OCI-LY1 (cell line): ENCODE data around the gene CXCL14.

ENCODE experiments used
- H2AFZ ChIP-seq: fragments of 200-600 bp; sonication (generic), shearing (Covaris generic); 2 replicates; pipeline ENCODE4 v1.6.0; 2014; ENCODE audit warnings: antibody characterized with exemption, mild to moderate bottlenecking, low read length
- H3F3A ChIP-seq: fragments of 200-600 bp; sonication (generic), shearing (Covaris generic); 2 replicates; pipeline ENCODE4 v1.6.0; 2014; ENCODE audit warnings: mild to moderate bottlenecking, antibody characterized with exemption, low read length, moderate library complexity; ENCODE audit not compliant: insufficient read depth
- H3K27ac ChIP-seq: fragments of 200-600 bp; sonication (generic); 2 replicates; pipeline ENCODE4 v1.5.1; 2014; ENCODE audit warnings: low read length, mixed run types, mild to moderate bottlenecking, low read depth; ENCODE audit not compliant: poor library complexity, severe bottlenecking
- H3K27me3 ChIP-seq: fragments of 200-600 bp; sonication (generic); 2 replicates; pipeline ENCODE4 v1.6.0; 2014; ENCODE audit warnings: antibody characterized with exemption, mild to moderate bottlenecking, low read length, moderate library complexity; ENCODE audit not compliant: insufficient read depth
- H3K36me3 ChIP-seq: fragments of 200-600 bp; sonication (generic); 2 replicates; pipeline ENCODE4 v1.6.1; 2014; ENCODE audit warnings: mild to moderate bottlenecking, antibody characterized with exemption, low read length, moderate library complexity, mixed read lengths; ENCODE audit not compliant: insufficient read depth
- H3K4me1 ChIP-seq: fragments of 200-600 bp; sonication (generic); 2 replicates; pipeline ENCODE4 v1.5.1; 2014; ENCODE audit warnings: mild to moderate bottlenecking, low read length, moderate library complexity; ENCODE audit not compliant: insufficient read depth, severe bottlenecking
- H3K4me2 ChIP-seq: fragments of 200-600 bp; sonication (generic), shearing (Covaris generic); 2 replicates; pipeline ENCODE4 v1.6.1; 2014; ENCODE audit warnings: low read length
- H3K4me3 ChIP-seq: fragments of 200-600 bp; sonication (generic); 2 replicates; pipeline ENCODE4 v1.5.1; 2014; ENCODE audit warnings: low read length, low read depth, mild to moderate bottlenecking, mixed read lengths; ENCODE audit not compliant: poor library complexity, severe bottlenecking
- H3K79me2 ChIP-seq: fragments of 200-600 bp; shearing (Covaris generic); 2 replicates; pipeline ENCODE4 v1.6.1; 2016; ENCODE audit warnings: mixed run types, low read length, mixed read lengths; ENCODE audit not compliant: insufficient read depth
- H3K9ac ChIP-seq: fragments of 200-600 bp; sonication (generic), shearing (Covaris generic); 2 replicates; pipeline ENCODE4 v1.6.1; 2014; ENCODE audit warnings: mild to moderate bottlenecking, low read length, mixed read lengths
- H3K9me2 ChIP-seq: fragments of 200-600 bp; sonication (generic), shearing (Covaris generic); 2 replicates; pipeline ENCODE4 v1.6.1; 2014; ENCODE audit warnings: low read depth, mild to moderate bottlenecking, low read length, mixed read lengths
- H3K9me3 ChIP-seq: fragments of 200-600 bp; shearing (Covaris generic); 2 replicates; pipeline ENCODE4 v1.6.1; 2014; ENCODE audit warnings: low read length, mixed read lengths
- H4K20me1 ChIP-seq: fragments of 200-600 bp; sonication (generic), shearing (Covaris generic); 2 replicates; pipeline ENCODE4 v1.6.0; 2016; ENCODE audit warnings: mild to moderate bottlenecking, low read length; ENCODE audit not compliant: insufficient read depth
- EZH2 ChIP-seq: fragments of 200-600 bp; sonication (generic), shearing (Covaris generic); IDR thresholded peaks from 2 replicates; pipeline ENCODE4 v1.8.0; 2017; ENCODE audit warnings: borderline replicate concordance, mixed run types, mild to moderate bottlenecking, antibody characterized with exemption, low read length, moderate library complexity, mixed read lengths
- TF ChIP-seq, protein P1 (sequence below): fragments of 200-600 bp; sonication (generic), shearing (Covaris generic); IDR thresholded peaks from 2 replicates; pipeline ENCODE4 v1.5.1; 2017; ENCODE audit warnings: mild to moderate bottlenecking, antibody characterized with exemption, low read length, moderate library complexity, mixed read lengths

Gene CXCL14, protein sequence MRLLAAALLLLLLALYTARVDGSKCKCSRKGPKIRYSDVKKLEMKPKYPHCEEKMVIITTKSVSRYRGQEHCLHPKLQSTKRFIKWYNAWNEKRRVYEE

GRCh38 chr5:135578685-135579341, at the start of gene CXCL14:
TSS of gene CXCL14 (minus strand) at chr5:135578991. CDS start at chr5:135578778, 213 bp downstream.
- Histone ChIP-seq H3K79me2 (no peaks in the 10 kb centered on the region), H3K9me2 (no peaks in the 10 kb centered on the region), H3K9me3 (no peaks in the 10 kb centered on the region), H2AFZ (no peak within 1 kb of the TSS), H3F3A (no peaks in the 10 kb centered on the region), H3K27me3 (no peaks in the 10 kb centered on the region), H3K4me3 (no peak within 1 kb of the TSS), H3K4me2 (no peak within 1 kb of the TSS), H3K27ac (no peak within 1 kb of the TSS), H3K9ac (no peak within 1 kb of the TSS), H3K4me1 (no peaks in the 10 kb centered on the region), H3K36me3 (no peaks in the 10 kb centered on the region), H4K20me1 (no peaks in the 10 kb centered on the region)
- TF ChIP-seq, protein P1, sequence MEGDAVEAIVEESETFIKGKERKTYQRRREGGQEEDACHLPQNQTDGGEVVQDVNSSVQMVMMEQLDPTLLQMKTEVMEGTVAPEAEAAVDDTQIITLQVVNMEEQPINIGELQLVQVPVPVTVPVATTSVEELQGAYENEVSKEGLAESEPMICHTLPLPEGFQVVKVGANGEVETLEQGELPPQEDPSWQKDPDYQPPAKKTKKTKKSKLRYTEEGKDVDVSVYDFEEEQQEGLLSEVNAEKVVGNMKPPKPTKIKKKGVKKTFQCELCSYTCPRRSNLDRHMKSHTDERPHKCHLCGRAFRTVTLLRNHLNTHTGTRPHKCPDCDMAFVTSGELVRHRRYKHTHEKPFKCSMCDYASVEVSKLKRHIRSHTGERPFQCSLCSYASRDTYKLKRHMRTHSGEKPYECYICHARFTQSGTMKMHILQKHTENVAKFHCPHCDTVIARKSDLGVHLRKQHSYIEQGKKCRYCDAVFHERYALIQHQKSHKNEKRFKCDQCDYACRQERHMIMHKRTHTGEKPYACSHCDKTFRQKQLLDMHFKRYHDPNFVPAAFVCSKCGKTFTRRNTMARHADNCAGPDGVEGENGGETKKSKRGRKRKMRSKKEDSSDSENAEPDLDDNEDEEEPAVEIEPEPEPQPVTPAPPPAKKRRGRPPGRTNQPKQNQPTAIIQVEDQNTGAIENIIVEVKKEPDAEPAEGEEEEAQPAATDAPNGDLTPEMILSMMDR = no peak
- no peak for TF ChIP-seq EZH2

- Histone ChIP-seq H3K36me3 (no peaks in the 10 kb centered on the region), H3K9ac (no peak overlapping the region), H3K27me3 (no peaks in the 10 kb centered on the region), H3K9me3 (no peaks in the 10 kb centered on the region), H3K4me1 (no peaks in the 10 kb centered on the region), H3F3A (no peaks in the 10 kb centered on the region), H3K27ac (no peak overlapping the region), H4K20me1 (no peaks in the 10 kb centered on the region), H2AFZ (no peak overlapping the region), H3K4me3 (no peak overlapping the region), H3K9me2 (no peaks in the 10 kb centered on the region), H3K4me2 (no peak overlapping the region), H3K79me2 (no peaks in the 10 kb centered on the region)
- no peak for TF ChIP-seq EZH2
- TF ChIP-seq, protein P1 = no peak
These were observed 47.8 kb upstream of the CXCL14 start for GRCh38 chr5:135626636-135627035.

DNA sequence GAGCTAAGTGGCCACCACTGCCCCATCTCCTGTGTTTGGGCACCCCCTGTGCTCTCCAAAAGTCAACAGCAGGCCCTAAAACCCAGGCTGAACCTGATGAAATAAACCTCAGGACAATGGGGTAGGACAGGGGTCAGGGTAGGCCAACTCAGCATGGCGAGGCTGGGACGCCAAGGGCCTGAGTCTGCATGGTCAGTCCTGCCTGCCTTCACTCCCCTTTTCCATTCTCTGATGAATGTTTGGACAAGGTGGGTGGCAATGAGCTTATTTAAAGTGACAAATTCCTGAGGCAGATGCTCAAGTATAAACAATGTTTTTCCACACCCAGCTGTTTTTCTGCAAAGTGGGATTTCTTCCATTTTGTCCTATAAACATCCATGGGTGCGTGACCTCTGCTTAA, 47.2 kb upstream of the CXCL14 start:
- Histone ChIP-seq H3K9me2 (no peaks in the 10 kb centered on the region), H4K20me1 (no peaks in the 10 kb centered on the region), H2AFZ (no peak overlapping the region), H3K4me3 (no peak overlapping the region), H3K36me3 (no peaks in the 10 kb centered on the region), H3K9ac (no peak overlapping the region), H3K27me3 (no peaks in the 10 kb centered on the region), H3K9me3 (no peaks in the 10 kb centered on the region), H3F3A (no peaks in the 10 kb centered on the region), H3K79me2 (no peaks in the 10 kb centered on the region), H3K4me1 (no peaks in the 10 kb centered on the region), H3K4me2 (no peak overlapping the region), H3K27ac (no peak overlapping the region)
- no peak for TF ChIP-seq EZH2
- TF ChIP-seq, protein P1 = no peak
